Mucosa of descending colon (tissue), 3 donors: Measurements from ENCODE around the gene PACS2. TPM values are rescaled to one million over a fixed set of nuclear protein-coding genes. Genes with fewer than 3 reads are reported as not detected.

ENCODE experiments used
- ATAC-seq: fragments of 200-7000 bp; cut with Tn5 transposase; one replicate; pipeline ENCODE4 v1.9.1; 2020; ENCODE audit warnings: mild to moderate bottlenecking, moderate library complexity
- DNase-seq, 3 donors: peaks; one replicate each; pipeline ENCODE4 v3.0.0-alpha.2; 2020
- H3K36me3 ChIP-seq: fragments of 200-600 bp; one replicate; pipeline ENCODE4 v1.8.0; 2021; ENCODE audit warnings: low read depth, mild to moderate bottlenecking
- H3K4me1 ChIP-seq: fragments of 200-600 bp; one replicate; pipeline ENCODE4 v1.8.0; 2021; ENCODE audit warnings: low read depth, mild to moderate bottlenecking
- H3K4me3 ChIP-seq: fragments of 200-600 bp; one replicate; pipeline ENCODE4 v1.8.0; 2021; ENCODE audit warnings: mild to moderate bottlenecking
- H3K9me3 ChIP-seq: fragments of 200-600 bp; one replicate; pipeline ENCODE4 v1.8.0; 2021; ENCODE audit warnings: mild to moderate bottlenecking
- CTCF ChIP-seq: fragments of 200-600 bp; IDR thresholded peaks from one replicate; pipeline ENCODE4 v1.8.0; 2022; ENCODE audit warnings: antibody characterized with exemption, mild to moderate bottlenecking
- intact Hi-C, 2 donors: fragments of 100-400 bp; cut with DNase I in 1 of 2; cut with micrococcal nuclease in 1 of 2; formaldehyde crosslinking; loops; one replicate each; pipeline versions ENCODE4 v1.11.0 to v1.11.1; 2022; cut with DNase I, micrococcal nuclease
- total RNA-seq, 3 donors: library from RNA; stranded (reverse); fragmentation: NEBNext Ultra II Directional in 2 of 3; extraction: Animal tissue kit (Norgen Biotek cat#: 25700) in 2 of 3; gene quantifications; one replicate each; pipeline versions ENCODE4 v1.2.1 to v1.2.4, GENCODE V29; 2021 to 2023
- donor health status: DM: no; HTN: no; CAD: no; lungs with moderate emphysema.
- donor health status: DM: no; HTN: no; CAD: no.
- donor health status: DM: no; HTN: yes; CAD: no.

Gene PACS2
- total RNA-seq, 3 donors from 2014 or later: 71.7 to 84.3 (median 78.9) TPM

GRCh38 chr14:105378199-105378598, 63.7 kb downstream of the PACS2 start:
- TF ChIP-seq CTCF: no peak
- no peaks in the 10 kb centered on the region for H3K9me3 ChIP-seq
- ATAC-seq: no peak
- H3K36me3 ChIP-seq: no peaks in the 10 kb centered on the region
- H3K4me3 ChIP-seq: no peak overlapping the region
- intact Hi-C loops: no loop called here
- H3K4me1 ChIP-seq: no peaks in the 10 kb centered on the region
- DNase-seq: no peak

GRCh38 chr14:105378873-105379685, 64.5 kb downstream of the PACS2 start:
- ATAC-seq: no peak
- peak in 1 of 3 donors; percentile 34 for DNase-seq
- Histone ChIP-seq H3K36me3 (no peaks in the 10 kb centered on the region), H3K4me3 (no peak overlapping the region), H3K9me3 (no peaks in the 10 kb centered on the region), H3K4me1 (no peaks in the 10 kb centered on the region)
- intact Hi-C loops: no loop called here
- no peak for TF ChIP-seq CTCF

- intact Hi-C loops: no loop called here
- no peak for TF ChIP-seq CTCF
- no peaks in the 10 kb centered on the region for H3K4me1 ChIP-seq
- ATAC-seq (no peak), DNase-seq (peak in 2 of 3 donors; percentile 18 to 34)
- H3K36me3 ChIP-seq: no peaks in the 10 kb centered on the region
- no peak overlapping the region for H3K4me3 ChIP-seq
- no peaks in the 10 kb centered on the region for H3K9me3 ChIP-seq
Observed at GRCh38 chr14:105379946-105380345, 65.4 kb downstream of the PACS2 start.

GRCh38 chr14:105380756-105381155, 66.2 kb downstream of the PACS2 start:
- TF ChIP-seq CTCF: no peak
- H3K9me3 ChIP-seq: no peaks in the 10 kb centered on the region
- H3K4me1 ChIP-seq: no peaks in the 10 kb centered on the region
- H3K4me3 ChIP-seq: no peak overlapping the region
- DNase-seq: peak in 2 of 3 donors; percentile 18 to 47
- intact Hi-C loops: no loop called here
- H3K36me3 ChIP-seq: no peaks in the 10 kb centered on the region
- no peak for ATAC-seq

GRCh38 chr14:105381446-105382342, 67.1 kb downstream of the PACS2 start:
- TF ChIP-seq CTCF: no peak
- Histone ChIP-seq H3K4me1 (no peaks in the 10 kb centered on the region), H3K36me3 (no peaks in the 10 kb centered on the region), H3K9me3 (no peaks in the 10 kb centered on the region), H3K4me3 (no peak overlapping the region)
- intact Hi-C loops: no loop called here
- no peak for ATAC-seq
- peak in 1 of 3 donors; percentile 37 for DNase-seq
